Erythroblast (primary cell): ENCODE results near the gene HERC3.

Experiments
- GATA1 ChIP-seq: IDR thresholded peaks from 2 replicates; pipeline ENCODE4 v1.6.1; 2011; ENCODE audit warnings: low read depth, mild to moderate bottlenecking, control low read depth, low read length, moderate library complexity
- POLR2A ChIP-seq: IDR thresholded peaks from 2 replicates; pipeline ENCODE4 v1.6.1; 2011; ENCODE audit warnings: mild to moderate bottlenecking, low read length

DNA sequence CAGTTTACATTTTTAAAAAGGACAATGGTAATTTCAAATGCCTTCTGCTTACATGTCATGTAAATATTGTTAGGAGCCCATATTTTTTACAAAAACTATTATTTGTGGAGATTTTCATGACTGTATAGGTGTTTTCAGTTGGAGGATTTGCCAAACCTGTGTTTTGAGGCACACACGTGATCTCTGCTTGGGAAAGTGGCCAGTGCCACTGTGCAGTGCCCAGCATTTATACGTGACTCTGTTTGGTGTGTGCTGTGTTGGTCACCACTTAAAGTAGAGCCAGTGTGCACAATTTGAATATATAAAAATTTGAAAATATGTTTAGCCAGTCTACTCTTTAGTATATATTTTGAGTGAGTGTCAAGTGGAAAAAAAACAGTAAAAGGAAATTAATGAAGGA is 132.1 kb downstream of the HERC3 start:
- no peak for TF ChIP-seq POLR2A
- TF ChIP-seq GATA1 = no peak
